WTC11 (cell line): ENCODE data around the gene NFAM1.

Experiments used
- NR2C2 ChIP-seq: sonication (generic); formaldehyde crosslinking; IDR thresholded peaks from 2 replicates; pipeline ENCODE4 v1.8.0; 2022; ENCODE audit warnings: mild to moderate bottlenecking, missing genetic modification reagents
- SMAD3 ChIP-seq: sonication (generic); formaldehyde crosslinking; IDR thresholded peaks from 2 replicates; pipeline ENCODE4 v1.8.0; 2022; ENCODE audit warnings: missing genetic modification reagents, mild to moderate bottlenecking, borderline replicate concordance
- ZNF263 ChIP-seq: sonication (generic); formaldehyde crosslinking; IDR thresholded peaks from 2 replicates; pipeline ENCODE4 v1.8.1; 2022; ENCODE audit warnings: low read depth, mild to moderate bottlenecking, moderate library complexity, missing genetic modification reagents
- TF ChIP-seq, protein P1 (sequence below): sonication (generic); formaldehyde crosslinking; IDR thresholded peaks from 2 replicates; pipeline ENCODE4 v1.8.1; 2023; ENCODE audit warnings: mild to moderate bottlenecking, moderate library complexity, missing genetic modification reagents
- TF ChIP-seq, protein P2 (sequence below): sonication (generic); formaldehyde crosslinking; IDR thresholded peaks from 2 replicates; pipeline ENCODE4 v1.8.0; 2022; ENCODE audit warnings: mild to moderate bottlenecking, missing genetic modification reagents
- TF ChIP-seq, protein P3 (sequence below): sonication (generic); formaldehyde crosslinking; IDR thresholded peaks from 2 replicates; pipeline ENCODE4 v1.8.0; 2022; ENCODE audit warnings: mild to moderate bottlenecking, missing genetic modification reagents
- TF ChIP-seq, protein P4 (sequence below): fragments of 200-600 bp; IDR thresholded peaks from 2 replicates; pipeline ENCODE4 v1.8.0; 2022; ENCODE audit warnings: antibody characterized with exemption

DNA sequence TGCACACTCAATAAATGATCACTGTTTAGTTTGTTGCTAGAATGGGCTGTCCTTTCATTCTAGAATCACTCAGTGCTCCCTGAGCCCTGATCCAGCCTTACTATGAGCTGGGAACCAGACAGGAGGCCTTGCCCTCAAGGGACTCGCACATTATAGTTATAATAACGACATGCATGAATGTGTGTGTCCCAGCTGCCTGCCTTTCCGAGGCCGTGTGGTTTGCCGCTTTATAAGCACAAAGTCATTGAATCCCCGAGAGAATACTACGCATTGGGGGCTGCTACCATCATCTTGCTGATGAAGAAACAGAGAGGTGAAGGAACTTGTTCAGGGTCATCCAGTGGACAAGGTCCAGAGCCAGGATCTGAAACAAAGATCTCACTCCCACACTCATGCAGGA lies 75.7 kb downstream of the NFAM1 start:
- TF ChIP-seq SMAD3 (no peak), ZNF263 (CRISPR knock-in tag) (no peak), NR2C2 (no peak)
- TF ChIP-seq, protein P1, sequence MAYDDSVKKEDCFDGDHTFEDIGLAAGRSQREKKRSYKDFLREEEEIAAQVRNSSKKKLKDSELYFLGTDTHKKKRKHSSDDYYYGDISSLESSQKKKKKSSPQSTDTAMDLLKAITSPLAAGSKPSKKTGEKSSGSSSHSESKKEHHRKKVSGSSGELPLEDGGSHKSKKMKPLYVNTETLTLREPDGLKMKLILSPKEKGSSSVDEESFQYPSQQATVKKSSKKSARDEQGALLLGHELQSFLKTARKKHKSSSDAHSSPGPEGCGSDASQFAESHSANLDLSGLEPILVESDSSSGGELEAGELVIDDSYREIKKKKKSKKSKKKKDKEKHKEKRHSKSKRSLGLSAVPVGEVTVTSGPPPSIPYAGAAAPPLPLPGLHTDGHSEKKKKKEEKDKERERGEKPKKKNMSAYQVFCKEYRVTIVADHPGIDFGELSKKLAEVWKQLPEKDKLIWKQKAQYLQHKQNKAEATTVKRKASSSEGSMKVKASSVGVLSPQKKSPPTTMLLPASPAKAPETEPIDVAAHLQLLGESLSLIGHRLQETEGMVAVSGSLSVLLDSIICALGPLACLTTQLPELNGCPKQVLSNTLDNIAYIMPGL (CRISPR knock-in tag), result no peak
- TF ChIP-seq, protein P2, sequence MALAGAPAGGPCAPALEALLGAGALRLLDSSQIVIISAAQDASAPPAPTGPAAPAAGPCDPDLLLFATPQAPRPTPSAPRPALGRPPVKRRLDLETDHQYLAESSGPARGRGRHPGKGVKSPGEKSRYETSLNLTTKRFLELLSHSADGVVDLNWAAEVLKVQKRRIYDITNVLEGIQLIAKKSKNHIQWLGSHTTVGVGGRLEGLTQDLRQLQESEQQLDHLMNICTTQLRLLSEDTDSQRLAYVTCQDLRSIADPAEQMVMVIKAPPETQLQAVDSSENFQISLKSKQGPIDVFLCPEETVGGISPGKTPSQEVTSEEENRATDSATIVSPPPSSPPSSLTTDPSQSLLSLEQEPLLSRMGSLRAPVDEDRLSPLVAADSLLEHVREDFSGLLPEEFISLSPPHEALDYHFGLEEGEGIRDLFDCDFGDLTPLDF (CRISPR knock-in tag), result no peak
- TF ChIP-seq, protein P3, sequence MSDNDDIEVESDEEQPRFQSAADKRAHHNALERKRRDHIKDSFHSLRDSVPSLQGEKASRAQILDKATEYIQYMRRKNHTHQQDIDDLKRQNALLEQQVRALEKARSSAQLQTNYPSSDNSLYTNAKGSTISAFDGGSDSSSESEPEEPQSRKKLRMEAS (CRISPR knock-in tag), result no peak
- TF ChIP-seq, protein P4, sequence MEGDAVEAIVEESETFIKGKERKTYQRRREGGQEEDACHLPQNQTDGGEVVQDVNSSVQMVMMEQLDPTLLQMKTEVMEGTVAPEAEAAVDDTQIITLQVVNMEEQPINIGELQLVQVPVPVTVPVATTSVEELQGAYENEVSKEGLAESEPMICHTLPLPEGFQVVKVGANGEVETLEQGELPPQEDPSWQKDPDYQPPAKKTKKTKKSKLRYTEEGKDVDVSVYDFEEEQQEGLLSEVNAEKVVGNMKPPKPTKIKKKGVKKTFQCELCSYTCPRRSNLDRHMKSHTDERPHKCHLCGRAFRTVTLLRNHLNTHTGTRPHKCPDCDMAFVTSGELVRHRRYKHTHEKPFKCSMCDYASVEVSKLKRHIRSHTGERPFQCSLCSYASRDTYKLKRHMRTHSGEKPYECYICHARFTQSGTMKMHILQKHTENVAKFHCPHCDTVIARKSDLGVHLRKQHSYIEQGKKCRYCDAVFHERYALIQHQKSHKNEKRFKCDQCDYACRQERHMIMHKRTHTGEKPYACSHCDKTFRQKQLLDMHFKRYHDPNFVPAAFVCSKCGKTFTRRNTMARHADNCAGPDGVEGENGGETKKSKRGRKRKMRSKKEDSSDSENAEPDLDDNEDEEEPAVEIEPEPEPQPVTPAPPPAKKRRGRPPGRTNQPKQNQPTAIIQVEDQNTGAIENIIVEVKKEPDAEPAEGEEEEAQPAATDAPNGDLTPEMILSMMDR, result no peak
